IPS DF 4.7 (cell line): ENCODE results near the gene MYOM1.

Experiments used
- DNase-seq: peaks from one replicate; pipeline ENCODE4 v3.0.0-alpha.2; 2013; ENCODE audit warnings: low spot score; ENCODE audit errors: extremely low read depth

The MYOM1 gene

GRCh38 chr18:3190610-3191009 lies 29.2 kb downstream of the MYOM1 start:
- DNase-seq, result no peak

GRCh38 chr18:3189884-3190283 lies 29.9 kb downstream of the MYOM1 start:
- no peak for DNase-seq

GRCh38 chr18:3186678-3187658 lies 32.8 kb downstream of the MYOM1 start:
- no peak for DNase-seq

GRCh38 chr18:3184275-3184963 lies 35.3 kb downstream of the MYOM1 start:
- no peak for DNase-seq

GRCh38 chr18:3183103-3183717 lies 36.6 kb downstream of the MYOM1 start:
- DNase-seq, result no peak

GRCh38 chr18:3180325-3180724 lies 39.4 kb downstream of the MYOM1 start:
- DNase-seq, result no peak

GRCh38 chr18:3179430-3180089 lies 40.2 kb downstream of the MYOM1 start:
- no peak for DNase-seq

GRCh38 chr18:3177902-3178687 lies 41.7 kb downstream of the MYOM1 start:
- DNase-seq, result no peak

GRCh38 chr18:3175195-3175758 lies 44.5 kb downstream of the MYOM1 start:
- DNase-seq, result no peak

- no peak for DNase-seq
Observed at GRCh38 chr18:3172097-3172496, 47.7 kb downstream of the MYOM1 start.

- DNase-seq, result no peak
Observed at GRCh38 chr18:3171631-3172030, 48.1 kb downstream of the MYOM1 start.

- DNase-seq, result no peak
Observed at GRCh38 chr18:3170441-3171161, 49.2 kb downstream of the MYOM1 start.

GRCh38 chr18:3164381-3164780 lies 55.4 kb downstream of the MYOM1 start:
- DNase-seq, result no peak

- DNase-seq, result no peak
Observed at GRCh38 chr18:3163968-3164367, 55.8 kb downstream of the MYOM1 start.

- no peak for DNase-seq
Observed at GRCh38 chr18:3162181-3162580, 57.6 kb downstream of the MYOM1 start.

GRCh38 chr18:3159830-3160229 lies 59.9 kb downstream of the MYOM1 start:
- DNase-seq, result no peak

- no peak for DNase-seq
Observed at GRCh38 chr18:3157606-3158005, 62.2 kb downstream of the MYOM1 start.

- DNase-seq, result no peak
Observed at GRCh38 chr18:3157086-3157485, 62.7 kb downstream of the MYOM1 start.

GRCh38 chr18:3156325-3156640 lies 63.5 kb downstream of the MYOM1 start:
- DNase-seq, result no peak

- DNase-seq, result no peak
Observed at GRCh38 chr18:3154214-3154613, 65.6 kb downstream of the MYOM1 start.
